Calu3 (cell line): ENCODE data around the gene GTF2A1L. TPM values are rescaled to one million over a fixed set of nuclear protein-coding genes. Genes with fewer than 3 reads are reported as not detected.

Experiments used
- BruUV-seq: library from RNA; stranded (reverse); fragments of 400-500 nt; replicated peaks from 2 replicates; lab custom pipeline; 2021; lab: Mats Ljungman, UMichigan
- CTCF ChIA-PET: fragments of 300-600 bp; sonication (Branson Sonifier 250); formaldehyde crosslinking; loops from one replicate; lab custom pipeline; 2022; ENCODE audit warnings: antibody characterized with exemption; lab: Charles Lee
- DNase-seq: peaks from one replicate; pipeline ENCODE4 v3.0.0; 2022
- H3K27ac Mint-ChIP-seq: one replicate; pipeline ENCODE4 v1.8.0; 2022; ENCODE audit warnings: mixed read lengths; ENCODE audit not compliant: unreplicated experiment
- H3K27me3 Mint-ChIP-seq: one replicate; pipeline ENCODE4 v1.8.0; 2022; ENCODE audit warnings: mixed read lengths; ENCODE audit not compliant: unreplicated experiment
- H3K36me3 Mint-ChIP-seq: one replicate; pipeline ENCODE4 v1.8.0; 2022; ENCODE audit warnings: mild to moderate bottlenecking, moderate library complexity, mixed read lengths; ENCODE audit not compliant: insufficient read depth, unreplicated experiment
- H3K4me1 Mint-ChIP-seq: one replicate; pipeline ENCODE4 v1.8.0; 2022; ENCODE audit warnings: mild to moderate bottlenecking, low read depth, mixed read lengths; ENCODE audit not compliant: unreplicated experiment
- H3K4me3 Mint-ChIP-seq: one replicate; pipeline ENCODE4 v1.8.0; 2022; ENCODE audit warnings: mild to moderate bottlenecking, low read depth, moderate library complexity, mixed read lengths; ENCODE audit not compliant: unreplicated experiment
- H3K9me3 Mint-ChIP-seq: one replicate; pipeline ENCODE4 v1.8.0; 2022; ENCODE audit warnings: low read depth, mixed read lengths; ENCODE audit not compliant: unreplicated experiment
- CTCF ChIP-seq: fragments of 200-600 bp; IDR thresholded peaks from one replicate; pipeline ENCODE4 v1.8.0; 2022; ENCODE audit warnings: antibody characterized with exemption; ENCODE audit not compliant: unreplicated experiment
- intact Hi-C: fragments of 100-400 bp; cut with micrococcal nuclease; formaldehyde crosslinking; loops from one replicate; pipeline ENCODE4 v1.10.0; 2022; ENCODE audit not compliant: unreplicated experiment
- total RNA-seq: library from RNA; stranded (reverse); gene quantifications from 2 replicates; pipeline ENCODE4 v1.2.3, GENCODE V29; 2022

GTF2A1L gene
- total RNA-seq, 1 experiment from 2014 or later: not detected

- CTCF ChIA-PET: interaction anchor here (0.6 to 1.2 kb wide), 4 partner anchors 10 to 1738 kb away, joined by 3 to 7 read pairs (median 3); no protein-coding TSS in a partner anchor
- no peak overlapping the region for H3K4me3 Mint-ChIP-seq
- no peaks in the 10 kb centered on the region for H3K36me3 Mint-ChIP-seq
- intact Hi-C loops: no loop called here
- no peak overlapping the region for H3K27ac Mint-ChIP-seq
- no peaks in the 10 kb centered on the region for H3K4me1 Mint-ChIP-seq
- peaks cover 5% of the 10 kb centered on the region for H3K9me3 Mint-ChIP-seq
- no peak for DNase-seq
- no peaks in the 10 kb centered on the region for H3K27me3 Mint-ChIP-seq
- no TSS peak for BruUV-seq
- no peak for TF ChIP-seq CTCF
Measured at GRCh38 chr2:48709096-48710034, 91.7 kb downstream of the GTF2A1L start.

GRCh38 chr2:48711343-48711742 is 93.7 kb downstream of the GTF2A1L start:
- DNase-seq: no peak
- Mint-ChIP-seq H3K4me3 (no peak overlapping the region), H3K27me3 (no peaks in the 10 kb centered on the region), H3K27ac (no peak overlapping the region), H3K36me3 (no peaks in the 10 kb centered on the region), H3K9me3 (peaks cover 3% of the 10 kb centered on the region), H3K4me1 (peaks cover 15% of the 10 kb centered on the region)
- intact Hi-C loops: no loop called here
- no TSS peak for BruUV-seq
- CTCF ChIA-PET: no interaction called here
- no peak for TF ChIP-seq CTCF

DNA sequence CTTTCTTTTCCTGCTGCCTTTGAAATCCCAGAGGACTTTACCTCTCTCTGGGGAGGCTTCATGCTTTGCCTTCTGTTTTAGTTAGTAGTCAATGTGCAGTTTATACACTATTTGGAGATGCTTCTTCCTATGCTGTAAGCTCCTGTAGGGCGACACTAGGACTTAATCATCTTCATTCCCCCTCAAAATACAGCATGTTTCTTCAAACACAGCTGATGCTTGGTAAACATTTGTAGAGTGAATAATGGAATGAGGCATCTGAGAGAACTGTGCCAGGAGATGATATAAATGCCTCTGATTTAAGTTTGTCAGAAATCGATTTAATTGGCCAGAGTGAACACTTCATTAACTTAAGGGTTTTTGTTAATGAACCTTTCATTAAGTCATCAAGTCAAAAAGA is 94.5 kb downstream of the GTF2A1L start:
- CTCF ChIA-PET: no interaction called here
- no TSS peak for BruUV-seq
- H3K9me3 Mint-ChIP-seq: no peaks in the 10 kb centered on the region
- peaks cover 15% of the 10 kb centered on the region for H3K4me1 Mint-ChIP-seq
- DNase-seq: no peak
- no peaks in the 10 kb centered on the region for H3K36me3 Mint-ChIP-seq
- H3K4me3 Mint-ChIP-seq: no peak overlapping the region
- no peak for TF ChIP-seq CTCF
- no peak overlapping the region for H3K27ac Mint-ChIP-seq
- no peaks in the 10 kb centered on the region for H3K27me3 Mint-ChIP-seq
- intact Hi-C loops: no loop called here

- H3K4me3 Mint-ChIP-seq: no peak overlapping the region
- H3K27me3 Mint-ChIP-seq: no peaks in the 10 kb centered on the region
- peaks cover 15% of the 10 kb centered on the region for H3K4me1 Mint-ChIP-seq
- no peaks in the 10 kb centered on the region for H3K9me3 Mint-ChIP-seq
- H3K27ac Mint-ChIP-seq: no peak overlapping the region
- intact Hi-C loops: no loop called here
- CTCF ChIA-PET: no interaction called here
- no TSS peak for BruUV-seq
- no peak for DNase-seq
- TF ChIP-seq CTCF: no peak
- H3K36me3 Mint-ChIP-seq: no peaks in the 10 kb centered on the region
Measured at GRCh38 chr2:48713647-48714046, 96.0 kb downstream of the GTF2A1L start.
